Measurements from ENCODE around the gene RNGTT.

GRCh38 chr6:88775866-88776571, 187.4 kb downstream of the RNGTT start:
- no peak for TF ChIP-seq CTCF (optimal IDR thresholded peaks at IDR 0.05 in 1 of 3, IDR thresholded peaks at IDR 0.05 in 1 of 3, conservative IDR thresholded peaks at IDR 0.05 in 1 of 3; ENCODE audit: extremely low read depth in 1 of 3, insufficient read depth in 2 of 3, low read length in 3 of 3)
- no peak for TF ChIP-seq EZH2 (IDR thresholded peaks at IDR 0.05; ENCODE audit: low read length)
